Colon (tissue), 2 donors: ENCODE data around the gene CDH24.

ENCODE experiments used
- FAIRE-seq: peaks from 2 replicates; lab custom pipeline; 2012; peaks lifted over from hg19 to GRCh38; lab: Jason Lieb, UNC
- donor health status: control.
- donor health status: control.

The CDH24 gene

DNA sequence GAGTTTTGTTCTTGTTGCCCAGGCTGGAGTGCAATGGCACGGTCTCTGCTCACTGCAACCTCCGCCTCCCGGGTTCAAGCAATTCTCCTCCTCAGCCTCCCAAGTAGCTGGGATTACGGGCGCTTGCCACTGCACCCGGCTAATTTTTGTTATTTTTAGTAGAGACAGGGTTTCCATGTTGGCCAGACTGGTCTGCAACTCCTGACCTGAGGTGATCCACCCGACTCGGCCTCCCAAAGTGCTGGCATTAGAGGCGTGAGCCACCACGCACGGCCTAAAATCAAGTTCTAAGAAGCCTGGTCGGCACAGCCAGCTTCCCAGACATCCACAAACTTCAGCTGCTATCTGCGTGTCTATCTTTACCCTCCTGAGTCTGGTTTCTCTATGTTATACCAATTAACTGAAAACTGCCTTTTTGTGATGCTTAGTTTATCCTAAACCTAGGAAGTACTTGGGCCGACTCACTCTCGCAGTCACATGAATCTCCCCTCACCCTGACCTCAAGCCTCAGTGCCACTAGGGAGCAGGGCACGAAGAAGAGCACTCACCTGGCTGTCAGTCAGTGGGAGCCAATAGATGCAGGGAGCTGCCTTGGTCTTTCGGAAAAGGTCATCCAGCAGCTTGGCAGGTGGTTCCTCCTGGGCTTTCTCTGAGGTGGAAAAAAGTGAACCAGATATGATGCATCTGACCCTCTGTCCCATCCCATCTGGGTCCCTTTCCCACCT lies 3.4 kb upstream of the CDH24 start:
- no peak for FAIRE-seq

DNA sequence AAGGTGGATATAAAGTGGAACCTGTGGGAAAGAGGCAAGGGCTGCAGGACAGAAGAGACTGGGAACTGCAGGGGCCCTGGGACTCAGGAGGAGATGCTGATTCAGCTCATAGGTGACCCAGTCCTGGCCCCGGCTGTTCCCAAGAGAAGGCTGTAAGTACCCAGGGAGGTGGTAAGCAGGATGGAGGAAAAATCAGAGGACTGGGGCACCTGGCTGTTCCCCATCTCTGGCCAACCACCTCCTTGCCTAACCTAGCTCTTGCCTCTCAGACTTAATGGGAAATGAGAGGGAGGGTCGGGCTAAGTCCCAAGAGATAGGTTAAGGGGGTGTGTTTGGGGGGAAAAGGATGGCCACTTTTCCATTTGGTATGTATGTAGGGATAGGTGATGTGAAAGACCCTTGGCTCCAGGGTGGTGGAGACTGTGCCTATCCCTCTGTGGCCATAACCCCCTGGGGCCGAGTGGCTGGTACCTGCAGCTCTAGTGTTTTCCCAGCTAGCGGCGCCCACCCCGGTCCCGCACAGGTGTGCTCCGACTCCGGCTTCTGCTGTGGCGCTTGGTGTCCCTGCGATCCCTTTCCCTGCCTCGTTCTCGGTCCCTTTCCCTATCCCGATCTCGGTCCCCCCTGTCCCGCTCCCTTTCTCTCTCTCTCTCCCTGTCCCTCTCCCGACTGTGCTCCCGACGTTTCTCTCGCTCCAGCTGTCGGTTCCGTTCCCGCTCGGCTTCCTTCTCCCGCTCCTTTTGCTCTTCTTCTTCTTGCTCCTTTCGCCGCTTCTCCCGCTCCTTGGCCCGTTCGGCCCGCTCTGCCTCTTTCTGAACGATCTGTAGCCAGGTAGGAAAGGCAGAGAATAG lies 1.6 kb upstream of the CDH24 start:
- FAIRE-seq = no peak

DNA sequence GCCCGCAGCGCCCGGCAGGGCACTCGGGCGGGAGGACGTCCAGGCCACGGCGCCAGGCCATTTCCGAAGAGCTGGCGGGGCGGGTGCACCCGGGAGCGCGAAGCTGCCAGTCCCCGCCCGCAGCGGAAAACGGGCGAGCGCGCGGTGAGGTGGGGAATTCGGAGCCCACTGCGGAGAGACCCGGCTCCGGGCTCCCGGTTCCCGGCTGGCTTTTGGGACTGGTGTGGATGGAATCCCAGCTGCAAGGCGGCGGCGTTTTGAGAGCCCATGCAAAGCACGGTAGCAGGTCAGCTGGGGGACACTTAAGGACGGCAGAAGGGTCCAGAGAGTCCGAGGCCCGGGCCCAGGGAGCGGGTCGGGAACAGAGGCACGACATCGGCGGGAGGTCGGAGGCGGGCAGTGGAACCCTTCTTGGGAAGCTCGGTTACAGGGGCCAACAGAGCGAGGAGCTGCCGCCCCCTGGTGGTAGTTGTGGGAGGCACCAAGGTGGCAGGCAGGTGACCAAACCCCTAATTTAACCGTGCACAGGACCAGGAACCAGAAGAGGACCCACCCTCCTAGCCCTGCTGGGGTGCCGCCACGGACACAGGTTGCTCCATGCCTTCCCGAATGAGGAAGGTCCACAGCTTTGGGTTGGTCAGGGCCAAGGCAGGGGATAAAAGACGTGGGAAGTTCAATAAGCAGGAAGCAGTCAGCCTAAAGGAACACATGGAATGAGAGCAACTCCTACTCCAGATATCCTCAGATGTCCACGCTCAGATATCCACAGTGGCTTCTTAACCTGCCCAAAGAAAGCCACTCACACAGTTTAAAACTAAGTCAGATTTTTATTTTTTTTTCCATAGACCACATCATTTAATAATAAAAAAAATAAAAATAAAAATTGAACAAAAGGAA lies 685 bp upstream of the CDH24 start:
- no peak for FAIRE-seq

DNA sequence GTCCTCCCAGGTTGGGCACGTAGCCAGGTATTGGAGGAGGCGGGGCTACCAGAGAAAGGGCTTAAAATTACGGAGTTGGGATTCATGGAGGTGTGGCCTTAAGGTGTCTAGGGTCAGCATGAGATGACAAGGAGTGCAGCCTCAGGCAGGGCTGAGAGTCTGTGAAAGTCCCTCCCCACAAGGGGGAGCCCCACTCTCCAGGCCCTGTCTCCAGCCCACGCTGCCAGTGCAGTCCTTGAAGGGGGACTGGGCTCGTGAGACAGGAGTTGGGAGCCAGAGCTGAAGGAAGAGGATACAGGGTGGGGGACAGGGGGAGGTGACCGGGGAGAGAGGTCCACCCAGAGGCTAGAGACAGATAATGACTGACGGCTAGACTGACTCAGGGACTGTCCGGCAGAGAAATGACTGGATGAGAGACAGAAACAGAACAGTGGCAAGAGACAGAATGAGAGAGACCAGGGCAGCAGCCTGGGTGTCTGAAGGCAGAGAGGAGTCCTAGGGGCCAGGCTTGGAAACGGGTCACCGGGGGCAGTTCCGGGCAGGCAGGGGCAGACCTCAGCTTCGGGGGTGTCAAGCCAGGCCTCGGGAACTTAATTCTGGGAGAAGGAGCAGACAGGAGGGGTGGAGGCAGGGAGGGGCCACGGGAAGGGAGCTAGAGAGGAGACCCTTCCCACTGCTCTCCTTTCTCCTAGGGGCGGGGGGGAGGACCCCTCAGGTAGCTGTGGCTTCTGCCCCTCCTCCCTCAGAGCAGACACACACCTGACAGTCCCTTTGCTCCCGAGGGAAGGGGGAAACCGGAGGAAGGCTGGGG lies 970 bp downstream of the CDH24 start:
- FAIRE-seq = no peak

DNA sequence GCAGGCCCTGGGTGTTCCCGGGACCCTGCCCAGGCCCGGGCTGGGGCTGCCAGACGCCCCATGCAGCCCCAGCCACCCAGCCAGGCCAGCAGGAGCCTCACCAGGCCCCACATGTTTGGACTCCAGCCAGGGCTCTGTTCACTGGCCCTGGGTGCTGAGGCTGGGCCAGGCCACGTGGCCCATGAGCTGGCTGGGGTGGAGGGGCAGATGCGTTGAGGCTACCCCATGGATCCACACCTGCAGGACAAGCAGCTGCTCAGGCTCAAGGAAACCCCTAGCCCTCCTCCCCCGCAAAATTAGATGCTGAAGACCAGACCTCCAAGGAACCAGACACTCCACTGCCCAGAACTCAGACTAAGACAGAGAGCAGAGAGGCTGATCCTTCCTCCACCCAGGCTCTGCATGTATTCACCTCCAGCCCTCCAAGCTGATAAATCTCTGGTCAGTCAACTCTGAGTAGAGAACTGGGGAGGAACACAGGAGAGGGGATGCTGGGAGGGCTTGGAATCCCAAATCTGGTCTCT lies 1.6 kb downstream of the CDH24 start:
- no peak for FAIRE-seq

DNA sequence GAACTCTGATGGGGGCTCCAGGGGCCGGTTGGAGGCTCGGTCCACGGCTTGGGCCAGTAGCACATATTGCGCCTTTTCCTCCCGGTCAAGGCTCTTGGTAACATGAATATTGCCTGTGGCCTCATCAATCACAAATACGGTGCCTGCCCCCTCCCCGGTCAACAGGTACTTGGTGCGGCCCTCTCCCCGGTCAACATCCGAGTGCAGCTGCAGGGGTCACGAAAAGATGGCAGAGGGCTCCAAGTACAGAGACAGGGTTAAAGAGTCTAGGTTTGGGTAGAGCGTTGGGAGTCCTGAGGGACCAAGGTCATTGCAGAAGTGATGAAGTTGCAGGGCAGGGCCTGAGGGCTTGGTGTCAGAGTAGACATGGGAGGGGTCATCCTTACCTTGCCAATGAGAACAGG lies 2.2 kb downstream of the CDH24 start:
- no peak for FAIRE-seq

DNA sequence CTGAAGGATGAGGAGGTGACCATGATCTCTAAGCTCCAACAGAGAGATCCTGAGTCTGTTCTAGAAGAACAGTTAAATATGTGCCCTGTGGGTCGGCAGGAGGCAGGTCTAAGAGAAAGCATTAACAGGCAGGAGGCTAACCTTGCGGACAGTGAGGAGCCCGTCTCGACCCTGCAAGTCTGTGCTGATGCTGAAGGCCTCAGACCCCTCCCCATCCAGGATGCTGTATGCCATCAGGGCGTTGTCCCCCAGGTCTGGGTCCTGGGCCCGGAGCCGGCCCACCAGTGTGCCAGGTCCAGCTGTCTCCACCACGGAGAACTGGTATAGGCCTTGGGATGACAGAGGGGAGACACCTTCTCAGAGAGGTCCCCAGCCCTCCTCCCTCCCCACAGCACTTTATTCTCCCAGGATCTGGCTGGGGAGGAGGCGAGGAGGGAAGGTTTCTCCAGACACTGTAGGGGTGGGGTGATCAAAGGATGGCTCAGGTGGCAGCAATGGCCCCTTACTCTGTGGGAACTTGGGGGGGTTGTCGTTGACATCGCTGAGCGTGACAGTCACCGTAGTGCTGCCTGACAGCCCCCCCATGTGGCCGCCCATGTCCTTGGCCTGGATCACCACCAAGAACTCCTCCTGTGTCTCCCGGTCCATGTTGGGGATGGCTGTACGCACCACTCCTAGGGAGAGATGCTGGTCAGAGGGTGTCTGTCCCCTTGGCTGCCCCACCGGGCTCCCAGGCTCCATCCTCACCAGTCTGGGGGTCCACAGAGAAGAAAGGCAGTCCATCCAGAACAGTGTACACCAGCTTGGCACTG lies 3.1 kb downstream of the CDH24 start:
- no peak for FAIRE-seq

DNA sequence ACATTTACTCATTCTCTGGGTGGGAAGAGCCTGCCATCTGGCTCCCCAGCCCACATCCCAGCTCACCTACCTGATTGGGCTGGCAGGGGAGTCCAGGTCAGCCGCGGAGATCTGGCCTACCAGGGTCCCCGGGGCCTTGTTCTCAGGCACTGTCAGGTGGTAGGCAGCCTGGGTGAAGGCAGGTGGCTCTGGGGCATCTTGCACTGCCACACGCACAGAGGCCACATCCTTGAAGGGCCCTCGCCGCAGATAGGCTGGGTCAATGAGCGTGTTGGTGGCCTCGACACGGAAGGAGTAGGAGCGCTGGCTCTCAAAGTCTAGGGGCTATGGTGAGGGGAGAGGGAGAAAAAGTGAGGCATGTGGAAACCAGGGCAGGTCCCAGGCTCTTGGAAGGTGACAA lies 3.9 kb downstream of the CDH24 start:
- FAIRE-seq = no peak

DNA sequence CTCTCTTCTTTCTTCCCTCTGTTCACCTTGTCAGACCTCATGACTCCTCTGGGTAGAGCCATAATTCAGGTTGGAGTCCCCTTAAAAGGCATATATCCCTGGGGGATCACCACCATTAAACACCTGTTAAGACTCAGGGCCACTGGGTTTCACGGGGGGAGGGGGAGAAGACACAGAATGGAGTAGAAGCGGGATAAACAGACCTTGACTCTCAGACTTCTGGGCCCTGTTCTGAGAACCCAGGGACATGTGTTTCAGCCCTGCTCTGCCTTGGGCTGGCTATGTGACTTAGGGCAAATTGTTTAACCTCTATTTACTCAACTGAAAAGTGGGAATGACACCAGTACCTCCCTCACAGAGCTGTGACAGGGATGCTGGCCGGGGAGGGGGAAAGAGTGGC lies 4.6 kb downstream of the CDH24 start:
- FAIRE-seq = no peak

DNA sequence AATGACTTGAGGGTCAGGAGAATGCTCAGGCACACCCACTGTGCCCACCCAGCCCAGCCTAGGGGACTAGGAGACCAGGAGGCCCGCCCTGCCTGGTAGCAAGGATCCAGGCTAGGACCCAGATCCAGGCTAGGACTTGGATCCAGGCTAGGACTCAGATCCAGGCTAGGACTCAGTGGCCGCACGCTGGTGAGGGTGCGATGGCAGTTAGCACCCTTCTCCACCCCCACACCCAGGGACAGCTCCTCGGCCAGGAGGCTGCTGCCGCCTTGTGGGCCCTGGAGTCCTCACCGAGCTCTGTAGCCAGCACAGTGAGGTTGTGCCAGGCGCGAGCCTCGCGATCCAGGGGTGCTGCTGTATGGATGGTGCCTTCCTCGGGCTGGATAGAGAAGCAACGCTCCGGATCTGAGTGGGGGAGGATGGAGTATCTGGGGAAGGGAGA lies 5.1 kb downstream of the CDH24 start:
- no peak for FAIRE-seq

DNA sequence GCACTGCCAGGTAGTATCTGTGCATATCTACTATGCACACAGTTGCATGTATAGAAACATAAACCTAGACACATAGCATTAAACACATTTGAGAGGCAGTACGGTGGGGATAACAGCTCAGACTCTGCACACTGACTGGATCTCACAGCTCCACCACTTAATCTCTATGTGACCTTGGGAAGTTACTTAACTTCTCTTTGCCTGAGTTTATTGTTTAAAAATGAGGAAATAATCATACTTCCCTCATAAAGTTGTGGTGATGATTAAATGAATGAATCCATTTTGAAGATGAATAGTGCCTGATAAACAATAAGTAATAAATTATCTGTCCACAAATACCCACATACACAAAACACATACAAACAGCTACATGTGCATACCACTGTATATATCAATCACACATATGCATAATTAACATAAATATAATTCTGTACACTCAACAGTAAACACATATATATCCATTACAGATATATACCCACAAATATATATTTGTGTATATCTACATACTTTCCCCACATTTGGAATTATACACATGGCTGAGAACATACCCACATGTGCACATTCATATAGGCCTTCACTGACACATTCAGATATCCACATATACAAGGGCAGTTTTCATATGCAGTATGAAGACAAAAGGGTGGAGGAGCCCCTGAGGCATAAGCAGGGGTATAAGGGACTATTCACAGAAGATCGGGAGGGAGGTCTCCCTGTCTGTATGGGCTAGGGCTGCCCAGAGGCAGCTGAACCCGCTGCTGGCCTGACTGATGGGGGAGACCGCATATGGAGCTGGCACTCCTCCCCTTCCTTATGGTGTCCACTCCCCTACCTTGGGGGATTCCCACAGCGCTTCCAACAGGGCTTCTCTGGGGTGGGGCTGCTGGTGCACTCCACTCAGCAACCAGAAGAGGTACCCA lies 5.9 kb downstream of the CDH24 start:
- no peak for FAIRE-seq

DNA sequence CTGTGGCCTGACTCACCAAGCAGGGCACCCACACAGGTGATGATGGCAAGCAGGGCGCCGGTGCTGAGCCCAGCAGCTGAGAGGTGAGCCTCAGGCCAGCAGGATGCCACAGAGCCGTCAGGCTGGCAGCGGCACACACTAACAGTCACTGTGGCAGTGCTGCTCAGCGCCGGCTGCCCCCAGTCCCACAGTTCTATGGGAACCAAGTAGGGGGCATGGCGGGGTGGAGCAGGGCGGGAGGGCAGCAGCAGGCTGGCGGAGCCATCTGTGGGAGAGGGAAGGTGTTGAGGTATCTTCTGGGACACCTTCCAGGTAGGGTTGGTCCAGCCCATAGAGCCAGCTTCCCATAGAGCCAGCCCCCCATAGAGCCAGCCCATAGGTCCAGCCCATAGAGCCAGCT lies 8.3 kb downstream of the CDH24 start:
- FAIRE-seq = no peak

DNA sequence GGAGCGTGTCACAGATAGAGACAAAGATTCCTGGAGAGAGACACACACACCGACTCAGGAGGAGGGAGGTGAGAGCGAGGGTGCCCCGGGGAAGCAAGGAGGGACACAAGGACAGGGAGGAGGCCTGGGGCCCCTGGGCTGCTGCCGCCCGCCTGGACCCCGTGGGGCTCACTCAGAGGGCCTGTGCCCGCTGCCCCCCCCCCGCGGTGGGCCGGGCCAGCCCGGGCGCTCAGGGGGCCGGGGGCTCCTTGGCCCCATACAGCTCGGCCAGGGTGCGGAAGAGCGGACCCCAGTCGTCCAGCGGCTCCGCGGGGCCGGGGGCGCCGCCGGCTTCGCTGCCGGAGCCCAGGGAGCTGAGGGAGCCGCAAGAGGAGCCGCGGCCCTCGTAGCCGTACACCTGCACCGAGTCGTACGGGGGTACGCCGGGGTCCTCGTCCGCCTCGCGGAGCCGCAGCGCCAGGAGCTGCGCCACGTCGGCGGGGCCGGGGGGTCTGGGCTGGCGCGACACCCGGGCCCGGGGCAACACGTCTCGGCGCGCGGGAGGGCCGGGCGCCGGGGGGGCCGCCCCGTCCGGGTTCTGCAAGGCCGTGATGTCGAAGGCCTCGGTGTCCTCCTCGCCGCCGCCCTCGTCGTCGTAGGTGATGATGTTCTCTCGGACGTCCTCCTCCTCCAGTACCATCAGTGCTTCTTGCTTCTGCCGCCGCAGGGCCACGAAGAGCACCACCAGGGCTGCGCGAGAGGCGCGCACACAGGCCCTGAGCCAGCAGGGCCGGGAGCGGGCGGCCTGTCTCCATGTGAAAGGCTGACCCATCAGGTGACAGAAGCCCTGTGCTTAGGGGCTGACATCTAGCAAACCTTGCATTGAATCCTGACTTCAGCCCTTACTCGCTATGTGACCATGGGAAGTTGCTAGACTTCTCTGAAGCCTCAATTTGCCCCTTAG lies 9.3 kb downstream of the CDH24 start:
- no peak for FAIRE-seq

DNA sequence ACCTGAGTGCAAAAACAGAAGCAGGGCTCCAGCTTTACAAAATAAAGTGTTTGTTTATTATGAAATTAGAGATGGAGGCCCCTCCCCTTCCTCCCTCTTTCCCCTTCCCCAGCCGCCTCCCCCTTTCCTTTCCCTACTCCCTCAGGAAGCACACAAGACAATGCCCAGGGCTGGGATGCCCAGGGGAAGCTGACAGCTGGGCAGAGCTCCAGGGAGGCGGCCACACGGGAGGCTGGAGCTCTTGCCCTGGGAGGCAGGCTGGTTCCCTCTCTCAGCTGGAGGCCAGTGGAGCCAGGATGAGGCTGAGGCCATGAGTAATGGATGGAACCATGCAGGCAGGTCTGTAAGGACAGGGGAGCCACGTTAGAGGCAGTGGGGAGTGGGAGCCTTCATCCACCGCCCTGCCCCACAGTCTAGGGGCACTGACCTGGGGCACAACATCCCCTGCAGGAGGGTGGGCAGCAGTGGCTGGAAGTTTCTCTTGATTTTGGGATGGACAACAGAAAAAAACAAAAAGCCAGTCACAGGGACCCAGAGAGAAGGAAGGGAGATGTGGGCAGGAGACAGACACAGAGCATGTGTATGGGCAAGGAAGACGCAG lies 10.2 kb downstream of the CDH24 start:
- FAIRE-seq = no peak

DNA sequence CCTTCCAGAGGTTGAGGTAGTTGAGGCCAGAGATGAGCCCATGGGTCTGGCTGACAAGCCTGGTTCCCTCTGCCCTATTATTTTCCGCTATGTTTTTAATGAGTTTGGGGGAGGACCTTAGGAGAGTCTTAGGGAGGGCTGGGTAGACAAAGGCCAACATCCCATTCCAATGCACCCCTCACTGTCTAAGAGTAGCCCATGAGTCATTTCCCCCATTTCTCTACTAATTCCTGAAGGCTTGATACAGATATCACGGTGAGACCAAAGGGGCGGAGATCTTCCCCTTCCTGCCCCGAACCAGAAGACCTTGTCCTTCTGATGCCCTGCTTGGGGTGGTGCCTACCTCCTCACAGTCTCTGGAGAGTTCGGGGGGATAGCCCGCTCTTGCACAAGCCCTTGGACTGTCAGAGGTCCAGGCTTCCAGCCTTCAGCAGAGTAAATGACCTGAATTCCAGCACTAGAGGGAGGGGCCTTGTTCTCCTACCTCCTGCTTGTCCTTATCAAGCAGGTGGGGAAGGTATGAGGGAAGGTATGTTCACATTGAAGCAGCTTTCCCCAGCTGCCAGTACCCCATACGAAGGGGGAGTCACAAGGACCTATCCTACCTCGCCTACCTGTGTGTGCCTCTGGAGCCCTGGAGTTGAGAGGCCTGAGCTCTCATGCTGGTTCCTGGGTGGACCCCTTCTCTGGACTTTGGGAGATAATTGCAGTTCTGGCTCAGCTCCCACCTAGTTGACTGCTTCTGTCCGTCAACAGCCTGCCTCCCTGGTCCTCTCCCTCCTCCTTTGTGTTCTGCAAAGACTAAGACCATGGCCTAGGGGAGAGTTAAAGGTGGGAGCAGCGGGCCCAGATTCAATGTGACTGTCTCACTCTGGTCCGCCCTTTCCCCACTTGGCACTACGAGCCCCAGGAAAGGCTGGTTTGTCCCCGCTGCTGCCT lies 11.6 kb downstream of the CDH24 start:
- FAIRE-seq = no peak

DNA sequence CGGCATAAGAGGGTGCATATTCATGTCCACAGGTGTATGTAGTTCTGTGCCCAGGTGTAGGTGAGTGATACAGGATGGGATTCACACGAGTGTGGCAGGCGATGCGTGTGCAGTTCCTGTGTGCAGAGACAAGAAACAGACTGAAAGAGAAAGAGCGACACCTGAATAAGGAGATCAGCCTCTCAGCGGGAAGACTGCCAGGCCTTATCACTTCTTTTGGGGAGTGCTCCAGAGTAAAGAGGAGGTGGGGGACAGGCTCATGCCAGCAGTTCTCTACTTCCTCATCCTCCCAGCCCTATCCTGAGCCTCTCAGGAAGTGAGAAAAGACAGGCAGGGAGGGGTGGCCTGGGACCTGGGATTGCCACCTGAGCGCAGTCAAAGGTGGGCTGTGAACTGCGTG lies 12.5 kb downstream of the CDH24 start:
- FAIRE-seq = no peak

DNA sequence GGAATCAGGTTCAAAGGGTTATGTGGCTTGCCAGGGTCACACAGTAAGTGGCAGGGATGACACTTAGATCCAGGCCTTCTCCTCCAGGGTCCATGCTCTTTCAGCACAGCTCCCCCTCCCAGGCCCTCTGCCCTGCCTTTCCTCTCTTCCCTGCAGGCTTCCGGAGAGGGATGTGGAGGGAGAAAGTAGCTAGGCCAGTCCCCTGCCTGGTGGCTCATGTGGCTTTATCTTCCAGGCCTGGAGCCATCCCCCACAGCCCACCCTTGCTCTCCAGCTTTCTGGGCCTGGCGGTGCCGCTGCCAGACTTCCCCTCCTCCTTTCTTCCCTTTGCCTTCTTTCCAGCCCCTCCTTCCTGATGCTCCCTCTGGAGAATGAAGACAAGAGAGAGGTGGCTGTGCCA lies 13.6 kb downstream of the CDH24 start:
- FAIRE-seq = no peak
